CD4-positive, alpha-beta T cell treated with Interleukin-4 for 4 hours (primary cell): Measurements from ENCODE around the gene RASSF7.
A peak's percentile ranks its signal among the peaks of the same experiment; 100 is the strongest.

Experiments
- DNase-seq: peaks from one replicate; pipeline ENCODE4 v3.0.0-alpha.2; 2020

RASSF7 gene

DNA sequence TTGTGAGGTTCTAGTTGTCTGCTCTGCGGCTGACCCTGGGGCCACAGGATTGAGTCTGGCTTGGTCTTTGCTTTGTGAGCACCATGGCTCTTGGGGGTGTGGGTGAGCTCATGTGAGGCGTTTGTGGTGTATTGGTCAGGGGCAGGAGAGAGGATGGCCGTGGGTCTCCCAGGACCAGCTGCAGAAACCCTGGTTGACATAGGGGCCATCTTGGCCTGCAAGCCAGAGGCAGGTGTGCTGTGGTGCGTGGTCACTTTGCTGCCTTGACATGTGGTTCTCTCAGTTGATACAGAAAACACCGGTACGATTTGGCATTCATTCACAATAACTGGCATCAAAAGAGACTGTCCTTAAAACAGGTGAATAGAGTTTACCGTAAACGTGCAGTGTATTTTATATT lies 26.8 kb downstream of the RASSF7 start:
- DNase-seq: no peak

DNA sequence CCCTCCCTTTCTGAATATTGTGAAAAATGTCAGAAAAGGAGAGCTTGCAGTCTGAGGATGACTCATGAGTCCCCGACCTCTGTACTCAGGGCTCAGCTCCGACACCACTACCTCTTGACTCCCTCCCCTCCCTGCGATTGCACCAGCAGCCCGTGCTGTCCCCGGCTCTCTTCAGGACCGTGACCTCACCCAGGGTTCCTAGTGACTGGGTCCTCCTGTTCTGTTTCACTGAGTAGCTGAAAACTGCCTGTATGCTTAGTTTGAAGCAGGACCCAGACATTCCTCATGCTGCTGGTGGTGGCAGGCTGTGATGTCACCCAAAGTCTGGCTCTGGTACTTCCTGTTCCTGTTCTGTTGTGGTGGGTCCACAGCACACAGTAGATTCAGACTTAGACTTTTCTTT lies 27.2 kb downstream of the RASSF7 start:
- peak; percentile 86 for DNase-seq

DNA sequence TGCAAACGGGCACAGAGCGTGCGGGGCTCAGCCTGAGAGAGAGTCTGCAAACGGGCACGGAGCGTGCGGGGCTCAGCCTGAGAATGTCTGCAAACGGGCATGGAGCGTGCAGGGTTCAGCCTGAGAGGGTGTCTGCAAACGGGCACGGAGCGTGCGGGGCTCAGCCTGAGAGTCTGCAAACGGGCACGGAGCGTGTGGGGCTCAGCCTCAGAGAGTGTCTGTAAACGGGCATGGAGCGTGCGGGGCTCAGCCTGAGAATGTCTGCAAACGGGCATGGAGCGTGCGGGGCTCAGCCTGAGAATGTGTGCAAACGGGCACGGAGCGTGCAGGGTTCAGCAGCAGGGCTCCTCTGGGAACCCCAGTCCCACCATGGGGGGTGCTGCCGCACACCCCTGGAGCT lies 29.0 kb downstream of the RASSF7 start:
- no peak for DNase-seq

DNA sequence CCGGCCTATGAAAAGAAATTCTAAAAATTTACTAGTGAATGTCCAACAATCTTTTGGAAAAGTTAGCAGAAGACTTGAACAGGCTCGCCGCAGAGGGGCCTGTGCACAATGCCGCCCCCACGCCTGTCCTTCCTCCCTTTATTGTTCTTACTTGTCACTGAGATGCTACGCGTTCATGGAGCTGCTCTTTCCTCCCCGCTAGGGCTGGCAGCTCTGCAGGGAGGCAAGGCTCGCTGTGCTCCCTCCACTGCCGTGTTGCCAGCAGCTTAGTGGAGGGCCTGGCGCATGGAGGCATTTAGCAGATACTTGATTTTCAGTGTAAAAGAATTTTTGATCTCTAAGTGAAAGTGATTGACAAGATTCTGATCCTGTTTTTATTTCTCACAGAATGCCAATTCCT lies 30.2 kb downstream of the RASSF7 start:
- no peak for DNase-seq

DNA sequence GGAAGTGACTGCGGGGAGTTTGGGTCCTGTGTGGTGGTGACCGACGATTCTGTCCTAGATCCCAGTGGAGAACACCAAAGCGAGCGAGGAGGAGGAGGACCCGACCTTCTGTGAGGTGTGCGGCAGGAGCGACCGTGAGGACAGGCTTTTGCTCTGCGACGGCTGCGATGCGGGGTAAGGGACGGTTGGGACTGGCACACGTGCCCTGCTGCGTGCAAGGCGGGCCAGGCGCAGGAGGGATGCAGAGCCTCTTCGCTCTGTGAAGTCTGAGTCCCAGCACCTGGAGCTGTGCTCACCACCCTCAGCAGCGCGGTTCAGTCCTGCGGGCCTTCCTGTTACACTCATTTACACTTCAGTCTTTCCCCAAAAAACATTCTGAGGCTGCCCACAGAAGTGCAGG lies 31.7 kb downstream of the RASSF7 start:
- no peak for DNase-seq

DNA sequence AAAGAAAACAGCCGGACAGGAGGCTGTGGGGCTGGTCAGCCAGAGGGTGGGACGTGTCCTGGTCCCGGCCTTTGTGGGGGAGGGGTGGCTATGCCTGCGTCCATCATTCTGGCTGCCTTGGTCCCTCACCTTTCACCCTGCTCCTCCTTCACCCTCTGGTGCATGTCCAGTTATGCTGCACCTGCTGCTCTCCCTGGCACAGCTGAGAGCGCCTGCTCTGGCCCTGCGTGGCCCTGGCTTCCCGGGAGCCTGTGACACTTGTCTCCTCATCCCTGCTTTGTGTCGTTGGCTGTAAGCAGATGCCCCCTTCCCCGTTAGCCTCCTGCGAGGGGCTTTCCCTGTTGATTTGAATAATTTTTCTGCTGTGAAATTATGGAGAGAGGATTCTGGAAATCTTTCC lies 32.1 kb downstream of the RASSF7 start:
- DNase-seq: no peak

DNA sequence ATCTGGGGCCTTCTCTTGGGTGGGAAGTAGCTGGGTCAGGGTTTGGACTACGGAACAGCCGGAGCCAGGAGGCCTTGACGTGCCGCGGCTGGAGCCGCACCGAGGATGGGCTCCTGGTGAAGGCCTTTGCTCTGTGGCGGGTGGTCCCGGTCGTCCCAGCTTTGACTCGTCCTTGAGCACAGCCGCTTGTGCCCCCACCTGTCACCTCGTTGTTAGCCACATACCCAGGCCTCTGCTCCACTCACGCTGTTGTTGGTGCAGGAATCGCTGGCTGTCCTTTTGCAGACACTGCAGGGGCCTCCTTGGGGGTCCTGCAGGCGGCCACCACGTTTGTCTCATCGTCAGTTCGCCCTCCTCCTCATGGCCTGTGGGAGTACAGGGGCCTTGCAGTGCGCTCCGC lies 32.6 kb downstream of the RASSF7 start:
- no peak for DNase-seq

DNA sequence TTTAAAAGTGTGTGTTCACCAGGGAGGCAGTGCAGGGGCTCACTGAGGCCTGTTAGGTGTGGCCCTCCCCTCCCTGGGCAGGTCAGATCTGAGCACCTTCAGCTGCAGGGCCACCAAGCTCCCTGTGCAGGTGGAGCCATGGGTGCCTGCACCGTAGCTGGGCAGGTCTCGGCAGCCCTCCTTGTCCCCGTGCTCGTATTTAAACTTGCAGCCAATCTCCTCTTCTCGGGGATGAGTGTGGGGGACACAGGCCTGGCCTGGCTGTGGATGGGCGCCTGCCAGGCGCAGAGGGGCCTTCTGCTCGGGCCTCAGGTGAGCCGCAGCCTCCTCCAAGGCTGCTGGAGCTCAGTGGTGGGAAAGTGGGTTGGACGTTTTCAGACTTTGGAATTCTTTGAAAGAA lies 34.6 kb downstream of the RASSF7 start:
- no peak for DNase-seq

DNA sequence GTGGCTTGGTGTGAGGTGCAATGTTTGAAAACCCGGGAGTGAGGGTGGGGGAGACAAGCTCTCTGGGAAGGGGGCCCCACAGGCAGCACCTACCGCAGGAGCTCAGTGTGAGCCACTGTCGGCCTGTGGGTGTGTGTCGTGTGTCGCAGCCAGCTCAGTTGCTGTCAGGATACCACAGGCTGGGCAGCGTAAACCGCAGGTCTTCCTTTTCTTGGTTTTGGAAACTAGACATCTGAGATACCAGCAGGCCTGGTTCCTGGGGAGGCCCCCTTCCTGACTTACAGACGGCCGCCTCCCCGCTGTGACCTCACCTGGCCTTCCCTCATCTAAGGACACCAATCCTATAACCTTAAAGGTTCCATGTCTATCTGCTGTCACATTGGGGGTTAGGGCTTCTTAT lies 35.6 kb downstream of the RASSF7 start:
- no peak for DNase-seq

DNA sequence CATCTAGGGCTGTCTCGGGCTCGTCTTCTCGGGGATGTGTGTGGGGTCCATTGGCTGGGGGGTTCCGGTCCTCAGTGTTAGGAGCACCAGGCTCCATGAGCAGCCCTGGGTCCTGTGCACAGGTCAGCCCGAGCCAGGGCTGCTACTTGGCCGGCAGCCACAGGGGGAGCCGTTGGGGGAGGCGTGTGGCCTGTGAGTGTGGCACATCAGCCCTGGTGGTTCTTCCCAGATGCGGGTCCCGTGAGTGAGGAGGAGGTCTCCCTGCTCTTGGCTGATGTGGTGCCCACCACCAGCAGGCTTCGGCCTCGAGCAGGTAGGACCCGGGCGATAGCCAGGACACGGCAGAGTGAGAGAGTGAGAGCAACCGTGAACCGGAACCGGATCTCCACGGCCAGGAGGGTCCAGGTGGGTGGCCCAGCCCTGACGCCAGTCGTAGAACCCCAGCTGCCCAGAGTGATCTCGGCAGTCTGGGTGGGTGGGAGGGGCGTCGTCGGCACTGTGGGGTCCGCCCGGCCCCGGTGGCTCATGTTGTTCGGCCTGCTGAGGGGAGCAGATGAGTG lies 36.5 kb downstream of the RASSF7 start:
- DNase-seq: no peak

DNA sequence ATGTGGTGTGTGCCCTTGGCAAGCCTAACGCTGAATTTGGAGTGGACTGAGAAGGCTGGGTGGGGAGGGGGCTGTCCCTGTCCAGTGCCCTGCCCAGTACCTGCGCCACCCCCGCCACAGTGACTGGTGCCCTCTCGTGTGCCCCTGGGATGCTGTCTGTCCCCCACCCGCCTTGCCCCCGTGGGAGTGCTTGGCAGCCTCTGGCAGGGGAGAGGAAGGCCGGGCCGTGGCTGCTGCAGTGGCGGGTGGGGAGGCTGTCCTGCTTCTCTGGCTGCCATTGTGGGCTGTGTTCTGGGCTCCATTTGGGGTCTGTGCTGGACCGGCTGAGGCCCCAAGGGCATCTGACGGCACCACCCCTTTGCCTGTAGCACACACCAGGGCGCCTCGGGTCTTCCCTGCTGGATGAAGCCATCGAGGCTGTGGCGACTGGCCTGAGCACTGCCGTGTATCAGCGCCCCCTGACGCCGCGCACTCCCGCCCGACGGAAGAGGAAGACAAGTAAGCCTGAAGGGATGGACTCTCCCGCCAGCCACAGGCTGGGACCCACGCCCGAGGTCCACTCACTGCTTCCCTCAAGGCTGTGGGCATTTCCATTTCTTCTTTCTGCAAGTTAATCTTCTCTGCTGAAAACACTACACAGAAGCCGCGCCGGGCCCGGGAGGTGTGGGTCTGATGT lies 37.4 kb downstream of the RASSF7 start:
- DNase-seq: no peak

DNA sequence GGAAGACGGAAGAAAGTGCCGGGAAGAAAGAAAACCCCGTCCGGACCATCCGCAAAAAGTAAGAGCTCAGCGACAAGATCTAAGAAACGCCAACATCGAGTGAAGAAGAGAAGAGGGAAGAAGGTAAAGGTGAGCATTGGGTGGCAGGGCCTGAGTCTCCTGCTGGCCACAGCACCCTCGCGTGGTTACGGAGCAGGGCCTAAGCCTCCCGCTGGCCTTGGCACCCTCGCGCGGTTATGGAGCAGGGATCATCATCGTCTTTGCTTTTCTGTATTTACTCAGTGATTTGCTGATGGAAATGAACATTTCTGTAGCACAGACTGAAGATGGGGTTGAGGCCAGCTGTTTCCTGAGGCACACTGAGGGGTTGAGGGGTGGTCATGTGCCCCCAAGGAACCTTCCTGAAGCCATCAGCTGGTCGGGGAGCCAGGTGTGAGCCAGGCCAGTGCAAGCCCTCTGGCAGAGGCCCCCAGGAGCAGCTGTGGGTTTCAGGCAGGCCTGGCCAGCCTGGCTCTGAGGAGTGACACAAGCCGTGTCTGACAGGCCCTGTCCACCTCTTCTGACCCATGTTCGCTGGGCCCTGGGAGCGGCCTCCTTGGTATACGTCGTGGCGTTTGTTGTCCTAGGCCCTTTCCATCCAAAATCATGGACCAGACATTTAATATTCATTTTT lies 40.9 kb downstream of the RASSF7 start:
- no peak for DNase-seq

DNA sequence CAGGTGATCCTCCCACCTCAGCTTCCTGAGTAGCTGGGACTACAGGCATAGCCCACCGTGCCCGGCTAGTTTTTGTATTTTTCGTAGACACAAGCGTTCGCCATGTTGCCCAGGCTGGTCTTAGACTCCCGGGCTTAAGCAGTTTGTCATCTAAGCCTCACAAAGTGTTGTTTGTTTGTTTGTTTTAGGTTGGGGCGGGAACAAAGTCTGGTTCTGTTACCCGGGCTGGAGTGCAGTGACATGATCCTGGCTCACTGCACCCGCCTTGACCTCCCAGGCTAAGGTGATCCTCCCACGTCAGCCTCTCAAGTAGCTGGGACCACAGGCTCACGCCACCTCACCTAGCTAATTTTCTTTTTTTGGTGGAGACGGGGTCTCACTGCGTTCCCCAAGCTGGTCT lies 42.4 kb downstream of the RASSF7 start:
- no peak for DNase-seq

DNA sequence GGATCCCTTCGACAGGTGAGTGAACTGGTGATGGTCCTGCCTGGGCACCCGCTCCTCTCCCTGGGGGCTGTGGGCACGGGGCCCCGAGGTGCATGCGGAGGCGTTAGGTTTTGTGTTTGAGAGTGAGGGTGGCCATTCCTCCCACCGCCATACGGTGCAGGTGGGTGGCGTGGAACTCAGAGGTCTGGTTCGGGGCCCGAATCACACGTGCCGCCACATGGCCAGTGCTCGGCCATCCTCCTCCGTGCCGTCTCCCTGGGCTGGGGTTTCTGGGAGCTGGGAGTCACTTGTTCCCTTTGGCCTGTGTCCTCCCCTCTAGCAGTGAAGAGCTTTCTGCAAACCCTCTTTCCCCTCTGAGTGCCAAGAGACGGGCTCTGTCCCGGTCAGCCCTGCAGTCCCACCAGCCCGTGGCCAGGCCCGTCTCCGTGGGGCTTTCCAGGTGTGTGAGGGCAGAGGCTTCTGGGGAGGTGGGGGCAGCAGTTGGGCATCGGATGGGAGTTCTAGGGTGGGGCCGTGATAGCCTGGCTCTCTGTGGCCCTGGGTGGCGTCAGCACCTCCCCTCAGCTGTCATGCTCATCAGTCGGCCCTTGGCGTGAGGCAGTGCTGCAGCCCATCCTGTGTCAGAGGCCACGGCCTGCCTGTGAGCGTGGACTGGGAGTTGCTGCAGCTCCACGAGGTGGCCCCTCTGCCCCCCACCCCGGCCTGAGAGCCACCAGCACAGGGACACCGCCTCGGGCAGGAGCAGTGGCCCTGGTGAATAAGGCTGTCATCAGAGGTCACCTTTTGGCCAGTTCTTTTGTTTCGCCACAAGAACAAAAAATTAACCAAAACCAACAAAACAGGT lies 44.7 kb downstream of the RASSF7 start:
- no peak for DNase-seq

DNA sequence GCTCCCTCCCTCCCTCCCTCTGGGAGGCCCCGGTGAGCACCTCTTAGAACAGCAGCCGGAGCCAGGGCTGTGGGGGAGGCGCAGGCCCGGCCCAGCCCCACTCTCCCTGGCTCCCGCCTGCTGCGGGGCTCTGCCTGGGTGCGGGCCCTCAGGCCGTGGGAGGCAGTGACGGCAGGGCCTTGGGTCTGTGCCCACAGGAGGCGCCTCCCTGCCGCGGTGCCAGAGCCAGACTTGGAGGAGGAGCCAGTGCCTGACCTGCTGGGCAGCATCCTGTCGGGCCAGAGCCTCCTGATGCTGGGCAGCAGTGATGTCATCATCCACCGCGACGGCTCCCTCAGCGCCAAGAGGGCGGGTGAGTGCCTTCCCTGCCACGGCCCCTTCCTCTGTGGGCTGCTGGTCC lies 45.5 kb downstream of the RASSF7 start:
- DNase-seq: no peak

DNA sequence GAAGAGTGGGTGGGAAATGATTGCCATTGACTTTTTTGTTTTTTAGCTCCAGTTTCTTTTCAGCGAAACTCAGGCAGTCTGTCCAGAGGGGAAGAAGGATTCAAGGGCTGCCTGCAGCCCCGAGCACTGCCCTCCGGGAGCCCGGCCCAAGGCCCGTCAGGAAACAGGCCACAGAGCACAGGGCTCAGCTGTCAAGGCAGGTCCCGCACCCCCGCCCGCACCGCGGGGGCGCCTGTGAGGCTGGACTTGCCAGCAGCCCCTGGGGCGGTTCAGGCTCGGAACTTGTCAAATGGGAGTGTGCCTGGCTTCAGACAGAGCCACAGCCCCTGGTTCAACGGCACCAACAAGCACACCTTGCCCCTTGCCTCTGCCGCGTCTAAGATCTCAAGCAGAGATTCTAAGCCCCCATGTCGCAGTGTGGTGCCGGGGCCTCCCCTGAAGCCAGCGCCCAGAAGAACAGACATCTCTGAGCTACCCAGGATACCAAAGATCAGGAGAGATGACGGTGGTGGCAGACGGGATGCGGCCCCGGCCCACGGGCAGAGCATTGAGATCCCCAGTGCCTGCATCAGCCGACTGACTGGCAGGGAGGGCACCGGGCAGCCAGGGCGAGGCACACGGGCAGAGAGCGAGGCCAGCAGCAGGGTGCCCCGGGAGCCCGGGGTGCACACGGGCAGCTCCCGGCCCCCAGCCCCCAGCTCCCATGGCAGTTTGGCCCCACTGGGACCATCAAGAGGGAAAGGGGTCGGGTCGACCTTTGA lies 46.4 kb downstream of the RASSF7 start:
- DNase-seq: no peak

DNA sequence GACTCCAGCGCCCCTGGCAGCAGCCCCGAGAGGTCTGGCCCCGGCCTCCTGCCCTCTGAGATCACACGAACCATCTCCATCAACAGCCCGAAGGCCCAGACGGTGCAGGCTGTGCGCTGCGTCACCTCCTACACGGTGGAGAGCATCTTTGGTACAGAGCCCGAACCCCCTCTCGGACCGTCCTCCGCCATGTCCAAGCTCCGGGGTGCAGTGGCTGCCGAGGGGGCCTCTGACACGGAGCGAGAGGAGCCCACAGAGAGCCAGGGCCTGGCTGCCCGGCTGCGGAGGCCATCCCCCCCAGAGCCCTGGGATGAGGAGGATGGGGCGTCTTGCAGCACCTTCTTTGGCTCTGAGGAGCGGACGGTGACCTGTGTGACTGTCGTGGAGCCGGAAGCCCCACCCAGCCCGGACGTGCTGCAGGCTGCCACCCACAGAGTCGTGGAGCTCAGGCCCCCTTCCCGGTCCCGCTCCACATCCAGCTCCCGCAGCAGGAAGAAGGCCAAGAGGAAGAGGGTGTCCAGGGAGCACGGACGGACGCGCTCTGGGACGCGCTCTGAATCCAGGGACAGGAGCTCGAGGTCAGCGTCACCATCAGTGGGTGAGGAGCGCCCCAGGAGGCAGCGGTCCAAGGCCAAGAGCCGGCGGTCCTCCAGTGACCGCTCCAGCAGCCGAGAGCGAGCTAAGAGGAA lies 47.3 kb downstream of the RASSF7 start:
- no peak for DNase-seq

DNA sequence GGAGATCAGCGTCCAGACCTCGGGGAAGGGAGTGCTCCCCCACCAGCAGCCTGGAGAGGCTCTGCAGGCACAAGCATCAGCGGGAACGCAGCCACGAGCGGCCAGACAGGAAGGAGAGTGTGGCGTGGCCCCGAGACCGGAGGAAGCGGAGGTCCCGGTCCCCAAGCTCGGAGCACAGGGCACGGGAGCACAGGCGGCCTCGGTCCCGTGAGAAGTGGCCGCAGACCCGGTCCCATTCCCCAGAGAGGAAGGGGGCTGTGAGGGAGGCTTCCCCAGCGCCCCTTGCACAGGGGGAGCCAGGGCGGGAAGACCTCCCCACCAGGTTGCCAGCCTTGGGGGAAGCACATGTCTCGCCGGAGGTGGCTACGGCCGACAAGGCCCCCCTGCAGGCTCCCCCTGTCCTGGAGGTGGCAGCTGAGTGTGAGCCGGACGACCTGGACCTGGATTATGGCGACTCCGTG lies 48.1 kb downstream of the RASSF7 start:
- DNase-seq: no peak

DNA sequence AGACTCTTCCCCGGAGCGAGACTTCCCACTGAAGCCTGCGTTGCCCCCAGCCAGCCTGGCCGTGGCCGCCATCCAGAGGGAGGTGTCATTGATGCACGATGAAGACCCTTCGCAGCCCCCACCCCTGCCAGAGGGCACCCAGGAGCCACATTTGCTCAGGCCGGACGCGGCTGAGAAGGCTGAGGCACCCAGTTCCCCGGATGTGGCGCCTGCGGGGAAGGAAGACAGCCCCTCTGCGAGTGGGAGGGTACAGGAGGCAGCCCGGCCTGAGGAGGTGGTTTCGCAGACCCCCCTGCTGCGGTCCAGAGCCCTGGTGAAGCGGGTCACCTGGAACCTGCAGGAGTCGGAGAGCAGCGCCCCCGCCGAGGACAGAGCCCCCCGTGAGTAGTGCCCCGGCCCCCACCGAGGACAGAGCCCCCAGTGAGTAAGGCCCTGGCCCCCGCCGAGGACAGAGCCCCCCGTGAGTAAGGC lies 48.6 kb downstream of the RASSF7 start:
- DNase-seq: no peak

DNA sequence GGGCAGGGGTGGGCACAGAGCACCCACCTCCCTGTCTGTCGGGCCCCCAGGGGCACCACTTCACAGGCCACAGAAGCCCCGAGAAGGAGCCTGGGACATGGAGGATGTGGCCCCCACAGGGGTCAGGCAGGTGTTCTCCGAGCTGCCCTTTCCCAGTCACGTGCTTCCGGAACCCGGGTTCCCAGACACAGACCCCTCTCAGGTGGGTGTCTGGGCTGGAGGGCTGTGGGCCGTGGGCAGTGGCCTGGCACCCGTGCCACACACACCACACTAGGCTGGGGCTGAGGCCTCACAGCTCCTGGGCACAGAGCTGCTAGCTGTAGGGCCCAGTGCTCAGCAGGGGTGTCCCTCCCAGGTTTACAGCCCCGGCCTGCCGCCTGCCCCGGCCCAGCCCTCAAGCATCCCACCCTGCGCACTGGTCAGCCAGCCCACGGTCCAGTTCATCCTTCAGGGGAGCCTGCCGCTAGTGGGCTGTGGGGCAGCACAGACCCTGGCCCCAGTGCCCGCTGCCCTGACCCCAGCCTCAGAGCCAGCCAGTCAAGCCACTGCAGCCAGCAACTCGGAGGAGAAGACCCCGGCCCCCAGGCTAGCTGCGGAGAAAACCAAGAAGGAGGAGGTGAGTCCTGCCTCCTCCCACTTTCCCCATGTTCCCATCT lies 49.5 kb downstream of the RASSF7 start:
- no peak for DNase-seq
